SJCRH30 (cell line): ENCODE measurements around the gene OR51F2. TPM values are rescaled to one million over a fixed set of nuclear protein-coding genes. Genes with fewer than 3 reads are reported as not detected.
"Not testable (repeated sequence)": the region's sequence is repeated elsewhere in the genome, so short reads cannot be mapped to it uniquely, and the experiment has no call there.

Experiments used
- DNase-seq, 2 experiments: peaks; one replicate each; pipeline ENCODE4 v3.0.0-alpha.2; 2015 to 2020
- H3K27ac ChIP-seq: fragments of 250-450 bp; sonication (Bioruptor Pico); 2 replicates; pipeline ENCODE4 v1.5.1; 2020; ENCODE audit warnings: mild to moderate bottlenecking, moderate library complexity
- H3K27me3 ChIP-seq: fragments of 250-450 bp; sonication (Bioruptor Pico); 2 replicates; pipeline ENCODE4 v1.5.1; 2020; ENCODE audit warnings: mild to moderate bottlenecking, moderate library complexity
- H3K36me3 ChIP-seq: fragments of 250-450 bp; sonication (Bioruptor Pico); 2 replicates; pipeline ENCODE4 v1.5.1; 2020; ENCODE audit warnings: mild to moderate bottlenecking, moderate library complexity
- H3K4me1 ChIP-seq: fragments of 250-450 bp; sonication (Bioruptor Pico); 2 replicates; pipeline ENCODE4 v1.5.1; 2020; ENCODE audit warnings: mild to moderate bottlenecking, moderate library complexity
- H3K4me3 ChIP-seq: fragments of 250-450 bp; sonication (Bioruptor Pico); 2 replicates; pipeline ENCODE4 v1.5.1; 2020; ENCODE audit warnings: mild to moderate bottlenecking, moderate library complexity
- H3K9me3 ChIP-seq: fragments of 250-450 bp; sonication (Bioruptor Pico); replicated peaks from 2 replicates; pipeline ENCODE4 v1.5.1; 2020; ENCODE audit warnings: mild to moderate bottlenecking, moderate library complexity
- total RNA-seq: library from RNA; depleted of rRNA; stranded (reverse); fragments of >200 nt; shearing (Covaris generic); gene quantifications from 2 replicates; pipeline ENCODE4 v1.2.3, GENCODE V29; 2014; rRNA removed

Gene OR51F2
- total RNA-seq, 1 experiment from 2014 or later: not detected

DNA sequence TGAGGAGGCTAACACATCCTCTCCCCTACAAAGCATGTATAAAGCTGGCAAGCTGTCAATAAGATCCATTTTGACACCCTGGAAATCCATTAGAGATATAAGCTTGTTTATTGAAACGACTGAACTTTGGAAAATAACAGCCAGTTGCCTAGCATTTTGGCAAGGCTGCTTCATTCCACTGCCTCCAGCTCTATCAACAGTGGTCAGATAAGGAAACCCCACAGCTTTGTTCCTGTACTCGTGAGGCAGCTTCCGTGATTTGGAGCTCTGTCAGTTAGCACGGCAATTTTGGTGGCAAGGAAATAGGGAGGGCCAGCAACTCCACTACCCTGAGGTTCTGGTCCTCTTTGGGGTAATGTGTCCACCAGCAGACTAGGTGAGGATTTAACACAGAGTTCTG, 29.9 kb downstream of the OR51F2 start:
- Histone ChIP-seq H3K27ac (no peak overlapping the region), H3K4me1 (no peaks in the 10 kb centered on the region), H3K27me3 (no peaks in the 10 kb centered on the region), H3K4me3 (no peak overlapping the region), H3K36me3 (no peaks in the 10 kb centered on the region), H3K9me3 (no peaks in the 10 kb centered on the region)
- no peak for DNase-seq

GRCh38 chr11:4854286-4854685, 33.2 kb downstream of the OR51F2 start:
- not testable (repeated sequence) for H3K36me3 ChIP-seq, DNase-seq, H3K27ac ChIP-seq, H3K4me1 ChIP-seq, H3K4me3 ChIP-seq, H3K9me3 ChIP-seq, H3K27me3 ChIP-seq

DNA sequence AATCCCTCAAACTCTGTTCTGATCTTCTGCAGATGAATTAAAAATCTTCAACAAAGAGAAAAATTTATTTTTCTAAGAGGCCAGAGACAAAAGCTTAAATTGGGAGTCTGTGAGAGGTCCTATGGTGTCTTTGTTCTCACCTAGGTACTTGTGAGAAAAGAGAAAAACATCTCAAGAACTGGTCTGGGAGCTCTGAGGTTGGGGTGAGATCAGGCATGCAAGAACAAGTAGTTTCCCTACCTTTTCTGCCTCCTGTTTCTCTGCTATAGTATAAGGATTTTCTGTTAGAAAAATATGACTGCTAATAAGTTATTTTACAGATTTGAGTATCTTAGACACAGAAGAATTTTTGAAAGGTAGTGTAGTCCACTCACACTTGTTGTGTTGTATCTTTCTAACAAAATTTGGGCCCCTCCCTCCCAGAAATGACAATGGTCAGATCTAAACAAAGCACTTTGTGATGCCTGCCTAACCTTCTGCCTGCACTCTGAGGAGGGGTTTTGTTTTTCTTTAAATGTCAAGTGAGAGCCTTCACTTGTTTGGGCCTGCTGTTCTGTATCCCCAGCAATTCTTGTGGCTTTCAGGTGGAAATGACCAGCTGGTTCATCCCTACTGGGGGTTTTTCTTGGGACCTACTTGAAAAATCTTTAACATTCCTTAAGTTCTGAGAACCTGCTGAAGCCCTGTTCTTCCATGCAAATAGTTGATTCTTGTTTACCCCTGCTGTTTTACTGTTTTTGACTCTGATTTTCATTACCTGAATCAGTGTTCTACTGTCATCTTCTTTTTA, 41.5 kb downstream of the OR51F2 start:
- no peaks in the 10 kb centered on the region for H3K27me3 ChIP-seq
- H3K4me1 ChIP-seq: no peaks in the 10 kb centered on the region
- H3K27ac ChIP-seq: no peak overlapping the region
- no peaks in the 10 kb centered on the region for H3K36me3 ChIP-seq
- H3K4me3 ChIP-seq: no peak overlapping the region
- H3K9me3 ChIP-seq: no peaks in the 10 kb centered on the region
- DNase-seq: no peak

DNA sequence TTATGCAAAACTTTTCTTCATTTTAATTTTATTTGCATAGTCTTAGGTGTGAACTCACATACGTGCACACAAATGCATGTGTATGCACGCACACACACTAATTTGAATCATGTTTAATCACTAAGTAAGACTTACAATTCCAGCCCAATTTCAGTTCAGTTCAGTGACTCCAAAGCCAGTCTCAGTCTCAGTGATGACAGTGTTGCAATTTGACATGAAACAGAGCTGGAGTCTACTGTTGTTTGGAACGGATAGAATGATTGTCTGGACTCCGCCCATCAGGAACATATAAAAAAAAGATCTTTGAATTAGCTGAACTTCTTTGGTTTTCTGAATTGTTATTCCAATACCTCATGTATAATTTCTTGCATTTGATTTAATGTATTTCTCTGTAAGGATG, 42.8 kb downstream of the OR51F2 start:
- DNase-seq: no peak
- H3K36me3 ChIP-seq: no peaks in the 10 kb centered on the region

DNA sequence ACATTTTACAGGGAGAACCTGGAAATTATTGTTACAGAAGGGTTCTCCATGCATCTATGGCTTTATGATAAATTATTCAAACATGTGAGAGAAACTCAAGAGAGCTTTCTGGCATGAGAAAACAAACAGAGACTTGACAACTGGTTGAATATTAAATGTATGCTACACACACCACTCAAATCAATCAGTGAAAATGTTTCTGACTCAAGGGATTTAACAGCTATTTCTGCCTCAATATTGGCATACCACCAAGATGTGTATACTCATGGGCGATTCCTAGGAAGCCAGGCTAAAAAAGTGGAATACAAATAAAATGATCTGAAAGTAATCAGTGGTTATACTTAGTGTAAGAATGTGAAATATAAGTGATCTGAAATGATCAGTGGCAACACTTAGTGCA, 44.7 kb downstream of the OR51F2 start:
- Histone ChIP-seq H3K27ac (no peak overlapping the region), H3K27me3 (no peaks in the 10 kb centered on the region), H3K36me3 (no peaks in the 10 kb centered on the region), H3K4me3 (no peak overlapping the region), H3K9me3 (no peaks in the 10 kb centered on the region), H3K4me1 (no peaks in the 10 kb centered on the region)
- DNase-seq: no peak

More for the DNA sequence above, 42.8 kb downstream of the OR51F2 start:
- no peaks in the 10 kb centered on the region for H3K27me3 ChIP-seq
- H3K4me1 ChIP-seq: no peaks in the 10 kb centered on the region
- no peak overlapping the region for H3K27ac ChIP-seq
- no peaks in the 10 kb centered on the region for H3K9me3 ChIP-seq
- H3K4me3 ChIP-seq: no peak overlapping the region

Other genes starting within 250 kb of the OR51F2 start
- not detected in 2 replicates for gene OR52I2, start 239.6 kb upstream of the OR51F2 start, total RNA-seq
- not detected in 2 replicates for gene OR52I1, start 227.3 kb upstream of the OR51F2 start, total RNA-seq
- gene TRIM68, start 213.1 kb upstream of the OR51F2 start, total RNA-seq: 9.3 and 10.9 TPM in 2 replicates
- gene OR51D1, start 183.8 kb upstream of the OR51F2 start, total RNA-seq: not detected in 2 replicates
- gene OR51E1, start 177.3 kb upstream of the OR51F2 start, total RNA-seq: not detected in 2 replicates
- not detected in 2 replicates for gene OR51E2, start 123.5 kb upstream of the OR51F2 start, total RNA-seq
- gene MMP26, start 116.5 kb upstream of the OR51F2 start, total RNA-seq: not detected in 2 replicates
- gene OR51F1, start 51.4 kb upstream of the OR51F2 start, total RNA-seq: not detected in 2 replicates
- not detected in 2 replicates for gene OR52R1, start 16.9 kb upstream of the OR51F2 start, total RNA-seq
- gene OR51S1, start 27.9 kb downstream of the OR51F2 start, total RNA-seq: not detected in 2 replicates
- not detected in 2 replicates for gene OR51T1, start 60.6 kb downstream of the OR51F2 start, total RNA-seq
- gene OR51A7, start 82.5 kb downstream of the OR51F2 start, total RNA-seq: not detected in 2 replicates
- not detected in 2 replicates for gene OR51G2, start 98.0 kb downstream of the OR51F2 start, total RNA-seq
- gene OR51G1, start 103.0 kb downstream of the OR51F2 start, total RNA-seq: not detected in 2 replicates
- not detected in 2 replicates for gene OR51A4, start 126.3 kb downstream of the OR51F2 start, total RNA-seq
- not detected in 2 replicates for gene OR51A2, start 134.4 kb downstream of the OR51F2 start, total RNA-seq
- gene OR51L1, start 173.5 kb downstream of the OR51F2 start, total RNA-seq: not detected in 2 replicates
- not detected in 2 replicates for gene OR52J3, start 225.2 kb downstream of the OR51F2 start, total RNA-seq
- not detected in 2 replicates for gene OR52E2, start 238.3 kb downstream of the OR51F2 start, total RNA-seq
- not detected in 2 replicates for gene OR52E1, start 248.3 kb downstream of the OR51F2 start, total RNA-seq